WTC11 (cell line): ENCODE data around the gene LTBP2. TPM values are rescaled to one million over a fixed set of nuclear protein-coding genes. Genes with fewer than 3 reads are reported as not detected.

Source experiments
- ATAC-seq: fragments of 200-7000 bp; cut with Tn5 transposase; 2 replicates; pipeline ENCODE4 v1.10.0; 2021; ENCODE audit warnings: mild to moderate bottlenecking, moderate library complexity
- CTCF ChIA-PET: fragments of 300-600 bp; sonication (Branson Sonifier 250); formaldehyde crosslinking; loops from one replicate; lab custom pipeline; 2021; ENCODE audit warnings: antibody characterized with exemption; lab: Charles Lee
- POLR2A ChIA-PET: fragments of 350-600 bp; sonication (Branson Sonifier 250); formaldehyde crosslinking; loops from one replicate; lab custom pipeline; 2021; ENCODE audit warnings: antibody characterized with exemption; lab: Charles Lee
- DNase-seq: peaks from one replicate; pipeline ENCODE4 v3.0.0; 2021; ENCODE audit warnings: low spot score
- H3K27ac Mint-ChIP-seq: 2 replicates; pipeline ENCODE4 v1.8.0; 2021; ENCODE audit warnings: mixed read lengths
- H3K27me3 Mint-ChIP-seq: 2 replicates; pipeline ENCODE4 v1.8.0; 2021; ENCODE audit warnings: low read depth, mild to moderate bottlenecking, moderate library complexity, mixed read lengths
- H3K36me3 Mint-ChIP-seq: 2 replicates; pipeline ENCODE4 v1.8.0; 2021; ENCODE audit warnings: mixed read lengths
- H3K4me1 Mint-ChIP-seq: 2 replicates; pipeline ENCODE4 v1.8.0; 2022; ENCODE audit warnings: mixed read lengths
- H3K4me3 Mint-ChIP-seq: 2 replicates; pipeline ENCODE4 v1.8.0; 2021; ENCODE audit warnings: mild to moderate bottlenecking, moderate library complexity, mixed read lengths
- H3K9me3 Mint-ChIP-seq: 2 replicates; pipeline ENCODE4 v1.8.0; 2021; ENCODE audit warnings: mixed read lengths
- EMX1 ChIP-seq: fragments of 250-450 bp; sonication (Bioruptor Pico); IDR thresholded peaks from 2 replicates; pipeline ENCODE4 v1.8.0; 2021; ENCODE audit warnings: mild to moderate bottlenecking
- ETV6 ChIP-seq: sonication (generic); formaldehyde crosslinking; IDR thresholded peaks from 2 replicates; pipeline ENCODE4 v1.8.1; 2022; ENCODE audit warnings: mild to moderate bottlenecking, missing genetic modification reagents
- NFATC4 ChIP-seq: fragments of 250-450 bp; sonication (Bioruptor Pico); IDR thresholded peaks from 2 replicates; pipeline ENCODE4 v1.9.0; 2021; ENCODE audit warnings: mild to moderate bottlenecking
- NFYB ChIP-seq: sonication (generic); formaldehyde crosslinking; conservative IDR thresholded peaks from 2 replicates; pipeline ENCODE4 v1.8.0; 2022; ENCODE audit warnings: low read depth, missing genetic modification reagents
- NR2C2 ChIP-seq: sonication (generic); formaldehyde crosslinking; IDR thresholded peaks from 2 replicates; pipeline ENCODE4 v1.8.0; 2022; ENCODE audit warnings: mild to moderate bottlenecking, missing genetic modification reagents
- NR3C1 ChIP-seq: sonication (generic); formaldehyde crosslinking; conservative IDR thresholded peaks from 2 replicates; pipeline ENCODE4 v1.8.1; 2023; ENCODE audit warnings: low read depth, mild to moderate bottlenecking, missing genetic modification reagents
- PRRX2 ChIP-seq: fragments of 250-450 bp; sonication (Bioruptor Pico); IDR thresholded peaks from 2 replicates; pipeline ENCODE4 v1.8.0; 2021; ENCODE audit warnings: mild to moderate bottlenecking
- RELA ChIP-seq: sonication (generic); formaldehyde crosslinking; IDR thresholded peaks from 2 replicates; pipeline ENCODE4 v1.8.1; 2022; ENCODE audit warnings: missing genetic modification reagents, mild to moderate bottlenecking, borderline replicate concordance
- RORB ChIP-seq: fragments of 250-450 bp; sonication (Bioruptor Pico); IDR thresholded peaks from 2 replicates; pipeline ENCODE4 v1.9.0; 2021; ENCODE audit warnings: mild to moderate bottlenecking
- total RNA-seq: library from RNA; stranded (reverse); gene quantifications from 3 replicates; pipeline ENCODE4 v1.2.3, GENCODE V29; 2021
- TF ChIP-seq, protein P1 (sequence below): sonication (generic); formaldehyde crosslinking; IDR thresholded peaks from 2 replicates; pipeline ENCODE4 v1.8.1; 2023; ENCODE audit warnings: mild to moderate bottlenecking, missing genetic modification reagents, moderate library complexity
- TF ChIP-seq, protein P2 (sequence below): sonication (generic); formaldehyde crosslinking; IDR thresholded peaks from 2 replicates; pipeline ENCODE4 v1.8.0; 2022; ENCODE audit warnings: missing genetic modification reagents
- TF ChIP-seq, protein P3 (sequence below): sonication (generic); formaldehyde crosslinking; IDR thresholded peaks from 2 replicates; pipeline ENCODE4 v1.8.0; 2022; ENCODE audit warnings: mild to moderate bottlenecking, missing genetic modification reagents
- TF ChIP-seq, protein P4 (sequence below): sonication (generic); formaldehyde crosslinking; IDR thresholded peaks from 2 replicates; pipeline ENCODE4 v1.8.1; 2023; ENCODE audit warnings: mild to moderate bottlenecking, moderate library complexity, missing genetic modification reagents
- TF ChIP-seq, protein P5 (sequence below): sonication (generic); formaldehyde crosslinking; IDR thresholded peaks from 2 replicates; pipeline ENCODE4 v1.8.1; 2022; ENCODE audit warnings: missing genetic modification reagents, borderline replicate concordance
- TF ChIP-seq, protein P6 (sequence below): sonication (generic); formaldehyde crosslinking; IDR thresholded peaks from 2 replicates; pipeline ENCODE4 v1.8.1; 2023; ENCODE audit warnings: mild to moderate bottlenecking, missing genetic modification reagents
- TF ChIP-seq, protein P7 (sequence below): fragments of 250-450 bp; sonication (Bioruptor Pico); conservative IDR thresholded peaks from 2 replicates; pipeline ENCODE4 v1.9.0; 2021; ENCODE audit warnings: mild to moderate bottlenecking
- TF ChIP-seq, protein P8 (sequence below): sonication (generic); formaldehyde crosslinking; IDR thresholded peaks from 2 replicates; pipeline ENCODE4 v1.8.0; 2022; ENCODE audit warnings: mild to moderate bottlenecking, missing genetic modification reagents

LTBP2 gene
- total RNA-seq, 1 experiment from 2014 or later: 1.2 TPM

- TF ChIP-seq, protein P1, sequence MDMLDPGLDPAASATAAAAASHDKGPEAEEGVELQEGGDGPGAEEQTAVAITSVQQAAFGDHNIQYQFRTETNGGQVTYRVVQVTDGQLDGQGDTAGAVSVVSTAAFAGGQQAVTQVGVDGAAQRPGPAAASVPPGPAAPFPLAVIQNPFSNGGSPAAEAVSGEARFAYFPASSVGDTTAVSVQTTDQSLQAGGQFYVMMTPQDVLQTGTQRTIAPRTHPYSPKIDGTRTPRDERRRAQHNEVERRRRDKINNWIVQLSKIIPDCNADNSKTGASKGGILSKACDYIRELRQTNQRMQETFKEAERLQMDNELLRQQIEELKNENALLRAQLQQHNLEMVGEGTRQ (CRISPR knock-in tag): no peak
- TF ChIP-seq NFYB (no peak), ETV6 (CRISPR knock-in tag) (no peak), RORB (CRISPR knock-in tag) (no peak), EMX1 (CRISPR knock-in tag) (no peak), NFATC4 (CRISPR knock-in tag) (no peak), RELA (CRISPR knock-in tag) (no peak), NR2C2 (CRISPR knock-in tag) (no peak), PRRX2 (CRISPR knock-in tag) (no peak), NR3C1 (CRISPR knock-in tag) (no peak)
- TF ChIP-seq, protein P2, sequence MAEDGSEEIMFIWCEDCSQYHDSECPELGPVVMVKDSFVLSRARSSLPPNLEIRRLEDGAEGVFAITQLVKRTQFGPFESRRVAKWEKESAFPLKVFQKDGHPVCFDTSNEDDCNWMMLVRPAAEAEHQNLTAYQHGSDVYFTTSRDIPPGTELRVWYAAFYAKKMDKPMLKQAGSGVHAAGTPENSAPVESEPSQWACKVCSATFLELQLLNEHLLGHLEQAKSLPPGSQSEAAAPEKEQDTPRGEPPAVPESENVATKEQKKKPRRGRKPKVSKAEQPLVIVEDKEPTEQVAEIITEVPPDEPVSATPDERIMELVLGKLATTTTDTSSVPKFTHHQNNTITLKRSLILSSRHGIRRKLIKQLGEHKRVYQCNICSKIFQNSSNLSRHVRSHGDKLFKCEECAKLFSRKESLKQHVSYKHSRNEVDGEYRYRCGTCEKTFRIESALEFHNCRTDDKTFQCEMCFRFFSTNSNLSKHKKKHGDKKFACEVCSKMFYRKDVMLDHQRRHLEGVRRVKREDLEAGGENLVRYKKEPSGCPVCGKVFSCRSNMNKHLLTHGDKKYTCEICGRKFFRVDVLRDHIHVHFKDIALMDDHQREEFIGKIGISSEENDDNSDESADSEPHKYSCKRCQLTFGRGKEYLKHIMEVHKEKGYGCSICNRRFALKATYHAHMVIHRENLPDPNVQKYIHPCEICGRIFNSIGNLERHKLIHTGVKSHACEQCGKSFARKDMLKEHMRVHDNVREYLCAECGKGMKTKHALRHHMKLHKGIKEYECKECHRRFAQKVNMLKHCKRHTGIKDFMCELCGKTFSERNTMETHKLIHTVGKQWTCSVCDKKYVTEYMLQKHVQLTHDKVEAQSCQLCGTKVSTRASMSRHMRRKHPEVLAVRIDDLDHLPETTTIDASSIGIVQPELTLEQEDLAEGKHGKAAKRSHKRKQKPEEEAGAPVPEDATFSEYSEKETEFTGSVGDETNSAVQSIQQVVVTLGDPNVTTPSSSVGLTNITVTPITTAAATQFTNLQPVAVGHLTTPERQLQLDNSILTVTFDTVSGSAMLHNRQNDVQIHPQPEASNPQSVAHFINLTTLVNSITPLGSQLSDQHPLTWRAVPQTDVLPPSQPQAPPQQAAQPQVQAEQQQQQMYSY (CRISPR knock-in tag): no peak
- TF ChIP-seq, protein P3, sequence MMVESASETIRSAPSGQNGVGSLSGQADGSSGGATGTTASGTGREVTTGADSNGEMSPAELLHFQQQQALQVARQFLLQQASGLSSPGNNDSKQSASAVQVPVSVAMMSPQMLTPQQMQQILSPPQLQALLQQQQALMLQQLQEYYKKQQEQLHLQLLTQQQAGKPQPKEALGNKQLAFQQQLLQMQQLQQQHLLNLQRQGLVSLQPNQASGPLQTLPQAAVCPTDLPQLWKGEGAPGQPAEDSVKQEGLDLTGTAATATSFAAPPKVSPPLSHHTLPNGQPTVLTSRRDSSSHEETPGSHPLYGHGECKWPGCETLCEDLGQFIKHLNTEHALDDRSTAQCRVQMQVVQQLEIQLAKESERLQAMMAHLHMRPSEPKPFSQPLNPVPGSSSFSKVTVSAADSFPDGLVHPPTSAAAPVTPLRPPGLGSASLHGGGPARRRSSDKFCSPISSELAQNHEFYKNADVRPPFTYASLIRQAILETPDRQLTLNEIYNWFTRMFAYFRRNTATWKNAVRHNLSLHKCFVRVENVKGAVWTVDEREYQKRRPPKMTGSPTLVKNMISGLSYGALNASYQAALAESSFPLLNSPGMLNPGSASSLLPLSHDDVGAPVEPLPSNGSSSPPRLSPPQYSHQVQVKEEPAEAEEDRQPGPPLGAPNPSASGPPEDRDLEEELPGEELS (CRISPR knock-in tag): no peak
- TF ChIP-seq, protein P4, sequence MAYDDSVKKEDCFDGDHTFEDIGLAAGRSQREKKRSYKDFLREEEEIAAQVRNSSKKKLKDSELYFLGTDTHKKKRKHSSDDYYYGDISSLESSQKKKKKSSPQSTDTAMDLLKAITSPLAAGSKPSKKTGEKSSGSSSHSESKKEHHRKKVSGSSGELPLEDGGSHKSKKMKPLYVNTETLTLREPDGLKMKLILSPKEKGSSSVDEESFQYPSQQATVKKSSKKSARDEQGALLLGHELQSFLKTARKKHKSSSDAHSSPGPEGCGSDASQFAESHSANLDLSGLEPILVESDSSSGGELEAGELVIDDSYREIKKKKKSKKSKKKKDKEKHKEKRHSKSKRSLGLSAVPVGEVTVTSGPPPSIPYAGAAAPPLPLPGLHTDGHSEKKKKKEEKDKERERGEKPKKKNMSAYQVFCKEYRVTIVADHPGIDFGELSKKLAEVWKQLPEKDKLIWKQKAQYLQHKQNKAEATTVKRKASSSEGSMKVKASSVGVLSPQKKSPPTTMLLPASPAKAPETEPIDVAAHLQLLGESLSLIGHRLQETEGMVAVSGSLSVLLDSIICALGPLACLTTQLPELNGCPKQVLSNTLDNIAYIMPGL: no peak
- TF ChIP-seq, protein P5, sequence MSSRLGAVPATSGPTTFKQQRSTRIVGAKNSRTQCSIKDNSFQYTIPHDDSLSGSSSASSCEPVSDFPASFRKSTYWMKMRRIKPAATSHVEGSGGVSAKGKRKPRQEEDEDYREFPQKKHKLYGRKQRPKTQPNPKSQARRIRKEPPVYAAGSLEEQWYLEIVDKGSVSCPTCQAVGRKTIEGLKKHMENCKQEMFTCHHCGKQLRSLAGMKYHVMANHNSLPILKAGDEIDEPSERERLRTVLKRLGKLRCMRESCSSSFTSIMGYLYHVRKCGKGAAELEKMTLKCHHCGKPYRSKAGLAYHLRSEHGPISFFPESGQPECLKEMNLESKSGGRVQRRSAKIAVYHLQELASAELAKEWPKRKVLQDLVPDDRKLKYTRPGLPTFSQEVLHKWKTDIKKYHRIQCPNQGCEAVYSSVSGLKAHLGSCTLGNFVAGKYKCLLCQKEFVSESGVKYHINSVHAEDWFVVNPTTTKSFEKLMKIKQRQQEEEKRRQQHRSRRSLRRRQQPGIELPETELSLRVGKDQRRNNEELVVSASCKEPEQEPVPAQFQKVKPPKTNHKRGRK (CRISPR knock-in tag): no peak
- TF ChIP-seq, protein P6, sequence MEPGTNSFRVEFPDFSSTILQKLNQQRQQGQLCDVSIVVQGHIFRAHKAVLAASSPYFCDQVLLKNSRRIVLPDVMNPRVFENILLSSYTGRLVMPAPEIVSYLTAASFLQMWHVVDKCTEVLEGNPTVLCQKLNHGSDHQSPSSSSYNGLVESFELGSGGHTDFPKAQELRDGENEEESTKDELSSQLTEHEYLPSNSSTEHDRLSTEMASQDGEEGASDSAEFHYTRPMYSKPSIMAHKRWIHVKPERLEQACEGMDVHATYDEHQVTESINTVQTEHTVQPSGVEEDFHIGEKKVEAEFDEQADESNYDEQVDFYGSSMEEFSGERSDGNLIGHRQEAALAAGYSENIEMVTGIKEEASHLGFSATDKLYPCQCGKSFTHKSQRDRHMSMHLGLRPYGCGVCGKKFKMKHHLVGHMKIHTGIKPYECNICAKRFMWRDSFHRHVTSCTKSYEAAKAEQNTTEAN (CRISPR knock-in tag): no peak
- TF ChIP-seq, protein P7, sequence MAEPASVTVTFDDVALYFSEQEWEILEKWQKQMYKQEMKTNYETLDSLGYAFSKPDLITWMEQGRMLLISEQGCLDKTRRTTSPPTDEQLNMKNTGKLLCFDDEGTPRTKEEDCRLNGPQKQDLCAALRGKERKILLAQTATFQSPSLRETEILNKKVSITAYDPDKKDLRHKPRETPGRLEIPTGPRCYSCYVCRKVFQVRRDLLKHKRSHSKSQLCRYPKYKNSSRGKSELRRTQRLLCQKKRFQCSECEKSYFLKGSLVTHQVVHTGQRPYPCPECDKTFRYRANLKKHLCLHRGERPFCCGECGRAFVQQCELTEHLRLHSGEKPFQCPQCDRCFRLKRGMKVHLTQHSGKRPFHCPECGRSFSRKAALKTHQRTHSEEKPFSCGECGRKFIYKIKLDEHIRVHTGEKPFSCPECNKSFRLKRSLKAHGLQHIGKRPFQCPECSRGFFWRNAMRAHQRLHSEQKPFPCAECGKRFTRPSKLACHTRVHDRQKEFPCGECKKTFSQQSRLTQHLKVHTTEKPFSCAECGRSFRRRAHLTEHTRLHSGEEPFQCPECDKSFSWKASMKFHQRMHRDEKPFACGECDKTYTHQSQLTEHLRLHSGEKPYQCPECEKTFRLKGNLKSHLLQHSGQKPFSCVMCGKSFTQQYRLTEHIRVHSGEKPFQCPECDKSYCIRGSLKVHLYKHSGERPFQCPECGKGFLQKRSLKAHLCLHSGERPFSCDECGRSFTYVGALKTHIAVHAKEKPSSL (CRISPR knock-in tag): no peak
- TF ChIP-seq, protein P8, sequence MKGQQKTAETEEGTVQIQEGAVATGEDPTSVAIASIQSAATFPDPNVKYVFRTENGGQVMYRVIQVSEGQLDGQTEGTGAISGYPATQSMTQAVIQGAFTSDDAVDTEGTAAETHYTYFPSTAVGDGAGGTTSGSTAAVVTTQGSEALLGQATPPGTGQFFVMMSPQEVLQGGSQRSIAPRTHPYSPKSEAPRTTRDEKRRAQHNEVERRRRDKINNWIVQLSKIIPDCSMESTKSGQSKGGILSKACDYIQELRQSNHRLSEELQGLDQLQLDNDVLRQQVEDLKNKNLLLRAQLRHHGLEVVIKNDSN (CRISPR knock-in tag): no peak
- no peak for ATAC-seq
- Mint-ChIP-seq H3K9me3 (no peaks in the 10 kb centered on the region), H3K27me3 (no peaks in the 10 kb centered on the region), H3K4me3 (no peak overlapping the region), H3K4me1 (peaks cover 7% of the 10 kb centered on the region), H3K27ac (no peak overlapping the region), H3K36me3 (no peaks in the 10 kb centered on the region)
- ChIA-PET POLR2A (no interaction called here), CTCF (interaction anchor here (0.8 to 3.3 kb wide), 17 partner anchors 10 to 333 kb away, joined by 3 to 25 read pairs (median 5); no protein-coding TSS in a partner anchor)
- DNase-seq: no peak
Measured at GRCh38 chr14:74527736-74528280, 84.2 kb downstream of the LTBP2 start.
